T-helper 2 cell (primary cell): ENCODE data around the gene MYCBP2.

Source experiments
- DNase-seq, 5 experiments: peaks; one replicate each; pipeline versions ENCODE4 v3.0.0 to v3.0.0-alpha.2; 2012 to 2022

Gene MYCBP2

DNA sequence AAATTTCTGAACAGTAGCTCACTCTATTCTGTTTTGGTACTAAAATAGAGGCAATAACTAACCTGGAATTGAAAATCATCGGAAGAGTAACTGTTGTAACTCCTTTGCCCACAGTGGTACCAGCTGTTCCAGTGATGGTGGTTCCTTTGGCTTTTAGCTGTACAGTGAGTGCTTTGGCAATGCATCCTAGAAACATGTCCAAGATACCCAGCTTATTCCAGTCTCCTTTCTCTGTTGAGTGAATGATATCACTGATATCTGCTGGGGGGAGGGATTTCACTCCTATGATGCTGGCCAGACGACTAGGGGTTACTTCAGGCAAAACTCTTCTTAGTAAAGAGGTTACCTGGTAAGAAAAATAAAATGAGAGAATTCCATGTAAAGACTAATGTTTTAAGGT, 259.4 kb downstream of the MYCBP2 start:
- DNase-seq = no peak

DNA sequence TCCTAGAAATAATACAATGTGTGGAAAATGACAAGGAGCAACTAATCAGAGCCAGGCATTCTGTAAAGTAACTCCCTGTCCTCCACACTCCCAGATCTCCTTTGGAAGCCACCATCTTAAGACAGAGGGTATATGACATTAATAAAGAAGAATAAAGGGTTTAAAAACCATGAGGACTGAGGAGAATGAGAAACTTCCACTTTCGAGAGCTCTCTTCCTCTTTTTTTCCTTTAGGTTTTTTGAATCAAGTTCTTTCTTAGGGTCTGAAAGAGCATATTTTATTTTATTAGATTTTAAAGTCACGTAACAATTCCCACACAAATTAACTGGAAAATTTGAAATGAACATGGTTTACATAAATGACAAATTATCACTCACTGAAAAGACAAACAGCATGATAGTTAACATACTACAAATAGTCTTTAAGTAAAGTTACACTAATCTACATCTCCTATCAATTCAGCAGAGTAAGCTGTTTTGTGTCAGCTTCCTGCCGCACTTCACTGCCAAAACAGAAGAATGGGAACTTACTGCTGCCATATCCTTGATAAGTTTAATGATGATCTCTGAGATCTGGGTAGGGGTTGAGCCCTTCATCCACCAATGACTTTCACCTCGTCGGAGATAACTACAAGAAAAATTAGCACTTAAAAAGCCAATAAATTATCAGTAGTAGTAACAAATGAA, 261.3 kb downstream of the MYCBP2 start:
- no peak for DNase-seq

GRCh38 chr13:77062097-77062496, 264.8 kb downstream of the MYCBP2 start:
- no peak for DNase-seq

DNA sequence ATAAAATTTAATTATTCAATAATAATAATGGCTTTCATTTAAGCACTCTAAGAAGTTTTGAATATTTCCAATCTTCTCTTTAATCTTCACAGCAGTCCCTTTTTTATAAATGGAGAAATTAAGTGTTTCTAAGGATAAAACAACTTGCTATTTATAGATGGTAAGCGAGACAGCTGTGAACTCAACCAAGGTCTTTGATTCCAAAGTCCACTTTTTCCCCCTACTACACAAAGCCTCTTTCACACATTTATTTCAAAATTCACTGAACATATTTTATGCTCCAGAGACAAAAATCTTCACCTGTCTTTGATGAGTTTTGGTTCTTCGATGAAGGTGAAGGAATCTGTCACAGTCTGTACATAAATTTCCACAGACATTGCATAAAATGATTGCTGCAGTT, 265.5 kb downstream of the MYCBP2 start:
- DNase-seq = no peak

- no peak for DNase-seq
Measured at GRCh38 chr13:77056886-77057285, 270.0 kb downstream of the MYCBP2 start.

DNA sequence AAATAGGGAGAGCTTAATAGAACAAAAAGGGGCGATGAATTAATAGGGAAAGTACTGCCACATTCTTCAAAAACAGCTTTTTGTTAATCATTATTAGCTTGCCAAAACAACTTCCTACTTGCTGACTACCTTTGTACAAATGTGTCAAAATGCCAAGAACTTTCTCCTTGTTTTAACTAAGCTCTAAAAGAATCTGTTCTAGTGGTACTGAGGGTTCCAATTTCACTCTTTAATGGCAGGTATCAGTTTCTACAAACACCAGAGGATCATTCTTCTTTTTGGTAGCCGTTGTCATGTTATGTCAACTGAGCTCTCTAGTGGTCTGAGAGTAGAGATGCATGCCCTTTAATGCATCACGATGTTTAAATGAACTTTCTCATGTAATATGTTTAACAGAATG, 270.5 kb downstream of the MYCBP2 start:
- DNase-seq = no peak

DNA sequence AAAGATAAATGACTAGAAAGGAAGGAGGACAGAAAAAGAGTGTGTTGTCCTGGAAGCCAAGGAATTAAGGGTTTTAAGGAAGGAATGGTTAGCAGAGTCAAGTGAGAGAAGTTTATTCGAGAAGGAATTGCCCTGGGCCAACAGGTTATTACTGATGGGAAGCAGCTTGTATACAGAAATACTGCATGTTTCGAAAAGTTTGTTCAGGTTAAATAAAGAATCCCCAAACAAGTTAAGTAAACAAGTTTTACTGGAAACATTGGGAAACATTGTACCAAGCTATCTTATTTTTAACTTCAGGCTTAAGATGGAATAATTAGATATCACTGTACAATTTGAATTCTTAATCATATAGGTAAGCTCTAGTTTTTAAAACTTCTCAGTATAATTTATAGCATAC, 271.7 kb downstream of the MYCBP2 start:
- DNase-seq = no peak

DNA sequence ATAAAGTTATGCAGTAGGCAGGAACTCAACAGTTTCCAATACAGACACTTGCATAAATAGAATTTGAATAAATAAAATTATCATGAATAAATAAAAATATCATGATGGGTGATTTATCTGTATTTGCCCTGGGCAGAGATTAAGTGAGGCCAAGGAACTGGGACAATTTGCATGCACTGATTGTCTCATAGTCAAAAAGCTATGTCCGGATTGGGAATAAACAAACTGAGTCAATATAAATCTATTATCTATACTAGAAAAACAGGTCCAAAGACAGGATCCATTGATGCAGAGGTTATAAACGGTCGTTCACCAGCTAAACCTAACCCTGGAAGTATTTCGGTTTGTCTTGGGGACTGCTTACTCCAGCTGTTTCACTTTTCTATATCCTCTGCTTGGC, 273.7 kb downstream of the MYCBP2 start:
- no peak for DNase-seq

- no peak for DNase-seq
Measured at GRCh38 chr13:77048681-77049080, 278.2 kb downstream of the MYCBP2 start.

DNA sequence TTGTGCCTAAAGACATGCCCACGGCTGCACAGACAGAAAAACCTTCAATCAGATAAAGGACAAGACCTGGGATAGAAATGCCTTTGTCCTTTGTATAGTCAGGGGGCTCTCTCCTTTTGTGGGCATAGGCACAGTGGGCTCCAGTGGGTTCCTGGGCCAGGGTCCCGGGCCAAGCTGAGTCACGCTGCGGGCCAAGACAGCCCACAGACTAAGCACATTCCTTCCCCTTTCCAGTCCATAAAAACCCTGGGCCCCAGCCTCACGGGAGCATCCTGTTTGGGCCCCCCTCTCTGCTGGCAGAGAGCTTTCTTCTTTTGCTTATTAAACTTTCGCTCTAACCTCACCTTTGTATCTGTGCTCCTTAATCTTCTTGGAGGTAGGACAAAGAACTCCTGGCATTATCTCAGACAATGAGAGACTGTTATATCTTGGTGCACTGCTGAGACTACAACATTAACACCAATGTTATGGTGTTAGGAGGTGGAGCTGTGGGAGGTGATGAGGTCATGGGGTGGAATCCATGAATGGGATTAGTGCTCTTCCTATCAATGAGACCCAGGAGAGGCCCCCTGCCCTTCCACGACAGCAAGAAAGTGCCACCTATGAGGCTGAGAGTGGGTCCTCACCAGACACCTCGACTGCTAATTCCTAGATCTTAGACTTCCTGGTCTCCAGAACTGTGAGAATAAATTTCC, 279.1 kb downstream of the MYCBP2 start:
- no peak for DNase-seq

GRCh38 chr13:77042566-77043177, 284.2 kb downstream of the MYCBP2 start:
- peak in 1 of 5 experiments; percentile 7 for DNase-seq

GRCh38 chr13:77040835-77041234, 286.1 kb downstream of the MYCBP2 start:
- no peak for DNase-seq

DNA sequence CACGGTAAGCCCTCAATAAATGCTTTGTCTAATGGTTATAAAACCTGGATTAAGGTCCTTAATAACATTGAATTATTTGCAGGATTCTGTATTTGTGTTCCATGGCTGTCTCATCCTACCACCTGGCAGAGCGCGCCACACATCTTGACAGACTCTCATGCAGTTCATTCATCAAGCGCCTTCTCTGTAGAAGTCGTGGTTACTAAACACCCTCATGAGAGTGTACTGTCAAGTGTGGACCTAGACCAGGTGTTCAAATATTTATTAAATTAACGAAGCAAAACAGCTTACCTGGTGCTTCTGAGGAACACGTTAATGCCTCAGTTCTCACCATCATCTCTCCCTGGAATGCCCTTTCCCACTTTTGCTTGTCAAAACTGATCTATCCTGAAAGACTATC, 286.8 kb downstream of the MYCBP2 start:
- DNase-seq = no peak

DNA sequence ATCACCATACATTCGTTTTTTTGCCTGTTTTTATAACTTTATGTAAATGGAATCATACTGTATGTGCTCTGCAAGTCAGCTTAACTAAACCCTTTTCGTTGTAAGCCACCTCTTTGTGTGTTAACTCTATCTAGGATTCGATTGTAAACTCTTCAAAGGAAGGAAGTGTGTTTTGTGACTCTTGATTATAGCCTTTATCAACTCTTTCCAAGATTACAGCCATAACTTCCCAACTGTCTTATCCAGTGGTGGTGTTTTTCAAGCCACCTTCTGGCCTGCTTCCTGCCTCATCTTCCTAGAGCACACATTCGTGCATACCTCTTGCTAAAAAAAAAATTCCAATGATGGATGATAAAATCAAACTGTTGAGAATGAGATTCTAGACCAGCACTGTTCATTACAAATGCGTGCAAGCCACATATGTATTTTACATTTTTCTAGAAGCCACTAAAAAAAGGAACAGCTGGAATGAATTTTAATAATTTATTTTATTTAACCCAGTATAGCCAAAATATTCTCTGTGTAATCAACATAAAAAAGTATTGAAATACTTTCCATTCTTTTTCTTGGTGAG, 287.9 kb downstream of the MYCBP2 start:
- no peak for DNase-seq

- no peak for DNase-seq
Measured at GRCh38 chr13:77036279-77036678, 290.6 kb downstream of the MYCBP2 start.

DNA sequence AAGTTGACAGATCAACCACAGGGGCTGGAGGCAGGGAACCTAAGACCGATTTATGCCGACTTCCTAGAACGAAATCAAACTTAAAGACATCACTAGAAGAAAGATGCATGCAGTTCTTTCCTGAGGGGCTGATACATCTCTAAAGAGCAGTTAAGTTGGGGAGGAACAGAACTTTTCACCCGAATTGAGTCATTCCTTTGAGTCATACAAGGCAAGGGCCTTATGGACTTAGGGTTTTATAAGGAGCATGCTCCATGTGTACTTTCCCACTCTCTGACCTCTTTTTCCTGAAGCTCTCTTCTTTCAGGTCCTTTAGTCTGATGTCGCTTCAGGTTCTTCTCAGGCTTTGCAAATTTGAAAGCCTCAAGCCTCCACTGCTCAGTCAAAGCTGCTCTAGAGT, 292.0 kb downstream of the MYCBP2 start:
- no peak for DNase-seq

- DNase-seq = no peak
Measured at GRCh38 chr13:77033717-77034302, 293.1 kb downstream of the MYCBP2 start.

DNA sequence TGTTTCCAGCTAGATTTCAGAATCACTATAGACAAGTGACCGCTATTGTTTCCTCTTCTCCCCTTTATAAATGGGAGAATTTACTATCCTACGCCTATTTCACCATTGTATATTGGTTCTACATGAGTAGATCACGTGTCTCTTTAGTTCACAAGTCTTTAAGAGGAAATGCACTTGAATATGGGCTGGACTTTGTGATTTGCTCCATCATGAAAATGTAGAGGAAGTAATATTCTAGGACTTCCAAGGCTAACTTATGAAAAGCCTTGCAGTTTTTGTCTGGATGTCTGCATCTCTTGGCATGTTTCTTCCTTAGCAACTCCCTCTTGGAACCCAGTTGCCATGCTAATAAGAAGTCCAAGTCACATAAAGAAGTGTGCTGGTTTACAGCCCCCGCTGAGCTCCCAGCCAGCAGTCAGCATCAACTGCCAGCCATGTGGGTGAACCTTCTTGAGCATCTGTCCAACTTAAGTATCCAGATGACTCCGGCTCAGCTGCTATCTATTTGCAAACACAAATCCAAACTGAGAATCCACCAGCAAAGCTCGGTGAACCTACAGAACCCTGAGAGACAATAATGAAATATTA, 295.1 kb downstream of the MYCBP2 start:
- DNase-seq = no peak

DNA sequence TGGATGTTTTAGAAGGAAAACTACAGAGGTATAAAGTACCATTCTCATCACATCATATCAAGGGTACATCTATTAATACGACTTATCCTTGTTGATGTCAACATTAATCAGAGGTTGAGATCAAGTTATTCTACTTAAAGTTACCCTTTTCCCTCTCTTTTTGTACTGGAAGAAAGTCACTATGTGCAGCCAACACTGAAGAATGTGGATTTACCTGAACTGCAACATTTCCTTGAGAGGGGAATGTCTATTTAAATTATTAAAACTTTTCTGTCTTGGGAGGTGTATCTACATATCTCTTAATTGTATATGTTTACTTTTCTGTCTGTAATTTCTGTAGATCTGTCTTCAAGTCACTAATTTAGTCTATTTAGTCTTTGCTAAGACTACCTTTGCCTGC, 297.5 kb downstream of the MYCBP2 start:
- no peak for DNase-seq

DNA sequence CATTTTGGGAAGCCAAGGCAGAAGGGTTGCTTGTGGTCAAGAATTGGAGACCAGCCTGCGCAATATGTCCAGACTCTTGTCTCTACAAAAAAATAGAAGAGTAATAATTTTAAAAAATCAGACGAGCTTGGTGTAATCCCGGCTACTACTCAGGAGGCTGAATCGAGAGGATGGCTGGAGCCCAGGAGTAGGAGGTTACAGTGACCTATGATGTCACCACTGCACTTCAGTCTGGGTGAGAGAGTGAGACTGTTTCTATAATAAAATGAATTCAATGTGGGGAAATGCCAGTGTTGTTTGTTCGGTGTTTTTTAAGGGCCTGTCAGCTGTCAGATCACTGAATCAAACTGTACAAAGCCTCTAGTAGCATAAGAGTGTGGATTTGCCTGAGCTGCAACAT, 298.7 kb downstream of the MYCBP2 start:
- peak in 1 of 5 experiments; percentile 14 for DNase-seq

DNA sequence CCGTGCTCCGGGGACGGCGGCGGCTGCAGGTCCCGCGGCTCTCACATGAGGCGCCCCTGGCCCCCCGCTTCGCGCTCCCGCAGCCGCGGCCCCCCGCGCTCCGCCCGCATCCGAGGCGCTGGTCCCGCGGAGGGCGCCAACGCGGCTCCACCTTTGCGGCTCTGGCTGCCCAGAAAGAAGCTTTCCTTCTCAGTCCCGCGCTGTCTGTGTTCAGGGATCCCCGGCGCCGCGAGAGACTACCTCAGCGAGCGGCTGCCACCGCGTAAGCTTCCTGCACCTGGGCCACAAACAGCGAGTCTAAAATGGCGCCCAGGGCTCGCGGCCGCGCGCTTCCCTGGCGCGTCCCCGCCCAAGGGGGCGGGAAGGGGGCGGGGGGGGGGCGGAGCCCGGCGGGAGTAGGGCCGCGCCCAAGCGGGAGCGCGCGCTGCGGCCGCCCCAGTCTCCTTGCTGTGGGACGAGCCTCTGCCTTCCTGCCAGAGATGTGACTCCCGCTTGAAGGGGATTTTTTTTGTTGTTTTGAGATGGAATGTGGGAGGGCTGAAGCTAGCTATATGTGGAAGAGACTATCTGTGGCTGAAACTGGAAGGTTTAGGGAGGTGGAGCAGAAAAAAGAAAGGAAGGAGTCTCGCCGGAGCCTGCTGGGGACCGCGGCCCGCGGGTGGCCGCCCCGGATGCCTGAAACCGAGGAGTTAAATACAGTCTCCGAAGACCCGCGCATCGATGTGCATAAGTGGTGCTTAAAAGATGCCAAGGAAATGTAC, 299.9 kb downstream of the MYCBP2 start, which contains the start of gene FBXL3:
FBXL3 (minus strand) TSS at position 299 of the 761 bp plus-strand sequence. CDS start 5,299 bp downstream, outside the sequence.
- peak; percentile 63 to 91 (median 76) for DNase-seq

DNA sequence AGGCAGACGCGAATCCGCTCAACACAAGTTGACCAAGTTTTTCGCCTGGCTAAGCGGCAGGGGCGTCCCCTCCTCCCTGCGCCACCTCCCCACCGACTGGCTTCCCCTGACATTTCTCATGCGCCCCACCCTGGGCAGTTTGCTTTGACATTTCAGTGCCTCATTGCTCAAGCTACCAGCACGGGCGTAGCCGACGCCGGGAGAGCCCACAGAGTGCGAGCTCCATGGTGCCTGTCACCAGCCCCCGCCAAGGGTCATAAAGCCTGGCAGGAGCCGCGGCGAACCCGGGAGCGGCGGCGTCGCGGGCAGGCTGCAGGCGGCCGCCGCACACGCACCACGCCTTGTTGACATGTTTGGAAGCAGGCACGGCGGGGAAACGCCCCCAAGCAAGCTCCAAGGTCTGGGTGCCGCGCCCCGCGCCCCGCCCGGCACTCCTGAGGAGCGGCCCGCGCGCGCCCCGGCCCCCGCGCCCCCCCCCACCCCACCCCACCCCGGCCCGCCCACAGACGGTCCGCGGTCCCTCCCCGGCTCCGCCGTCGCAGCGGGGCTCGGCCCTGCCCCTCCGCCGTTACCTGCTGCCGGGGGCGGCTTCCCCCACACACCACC, 300.5 kb downstream of the MYCBP2 start:
- peak; percentile 56 to 91 (median 71) for DNase-seq
